Measurements from ENCODE around the gene STS.

Gene STS

DNA sequence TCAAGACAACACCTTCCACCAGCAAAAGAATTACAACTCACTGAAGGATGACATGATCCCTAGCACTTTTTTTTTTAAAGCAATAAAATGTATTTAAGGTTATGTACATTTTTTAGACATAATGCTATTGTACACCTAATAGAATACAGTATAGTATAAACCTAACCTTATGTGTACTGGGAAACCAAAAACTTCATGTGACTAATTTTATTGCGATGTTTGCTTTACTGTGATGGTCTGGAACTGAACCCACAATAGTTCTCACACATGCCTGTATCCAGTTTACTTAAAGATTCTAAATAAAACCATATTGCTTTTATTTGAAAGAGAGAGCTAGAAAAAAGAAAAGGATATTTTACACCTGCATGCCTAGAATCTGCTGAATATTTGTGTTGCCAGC is 4.4 kb upstream of the STS start:
- H4K20me1 ChIP-seq (ENCODE audit: control insufficient read depth, insufficient read depth, low read depth, low read length): no peaks in the 10 kb centered on the region
- no peaks in the 10 kb centered on the region for H3K27me3 ChIP-seq (ENCODE audit: control insufficient read depth, low read length)
- peaks cover 33% of the 10 kb centered on the region for H3K4me1 ChIP-seq (ENCODE audit: control insufficient read depth, low read length)
- no peaks in the 10 kb centered on the region for H3F3A ChIP-seq (ENCODE audit: control insufficient read depth, insufficient read depth)
- no peaks in the 10 kb centered on the region for H3K9me2 ChIP-seq (replicated peaks; ENCODE audit: control insufficient read depth, low read length)
- peaks cover 46% of the 10 kb centered on the region for H3K36me3 ChIP-seq (ENCODE audit: control insufficient read depth, low read length)
- no peak overlapping the region for H3K27ac ChIP-seq (ENCODE audit: low read depth, low read length)
- H3K4me3 ChIP-seq (ENCODE audit: low read length): no peak overlapping the region
- H3K4me2 ChIP-seq (ENCODE audit: low read length): no peak overlapping the region
- TF ChIP-seq, protein P1, sequence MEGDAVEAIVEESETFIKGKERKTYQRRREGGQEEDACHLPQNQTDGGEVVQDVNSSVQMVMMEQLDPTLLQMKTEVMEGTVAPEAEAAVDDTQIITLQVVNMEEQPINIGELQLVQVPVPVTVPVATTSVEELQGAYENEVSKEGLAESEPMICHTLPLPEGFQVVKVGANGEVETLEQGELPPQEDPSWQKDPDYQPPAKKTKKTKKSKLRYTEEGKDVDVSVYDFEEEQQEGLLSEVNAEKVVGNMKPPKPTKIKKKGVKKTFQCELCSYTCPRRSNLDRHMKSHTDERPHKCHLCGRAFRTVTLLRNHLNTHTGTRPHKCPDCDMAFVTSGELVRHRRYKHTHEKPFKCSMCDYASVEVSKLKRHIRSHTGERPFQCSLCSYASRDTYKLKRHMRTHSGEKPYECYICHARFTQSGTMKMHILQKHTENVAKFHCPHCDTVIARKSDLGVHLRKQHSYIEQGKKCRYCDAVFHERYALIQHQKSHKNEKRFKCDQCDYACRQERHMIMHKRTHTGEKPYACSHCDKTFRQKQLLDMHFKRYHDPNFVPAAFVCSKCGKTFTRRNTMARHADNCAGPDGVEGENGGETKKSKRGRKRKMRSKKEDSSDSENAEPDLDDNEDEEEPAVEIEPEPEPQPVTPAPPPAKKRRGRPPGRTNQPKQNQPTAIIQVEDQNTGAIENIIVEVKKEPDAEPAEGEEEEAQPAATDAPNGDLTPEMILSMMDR (IDR thresholded peaks at IDR 0.05; ENCODE audit: low read depth, low read length, poor library complexity, severe bottlenecking): no peak
- no peak for TF ChIP-seq EZH2phosphoT487 (IDR thresholded peaks at IDR 0.05; ENCODE audit: borderline replicate concordance, low read length)
- H3K79me2 ChIP-seq (ENCODE audit: control insufficient read depth, low read length): peaks cover 95% of the 10 kb centered on the region
- no peaks in the 10 kb centered on the region for H3K9me3 ChIP-seq (ENCODE audit: control insufficient read depth, insufficient read depth, low read length)

DNA sequence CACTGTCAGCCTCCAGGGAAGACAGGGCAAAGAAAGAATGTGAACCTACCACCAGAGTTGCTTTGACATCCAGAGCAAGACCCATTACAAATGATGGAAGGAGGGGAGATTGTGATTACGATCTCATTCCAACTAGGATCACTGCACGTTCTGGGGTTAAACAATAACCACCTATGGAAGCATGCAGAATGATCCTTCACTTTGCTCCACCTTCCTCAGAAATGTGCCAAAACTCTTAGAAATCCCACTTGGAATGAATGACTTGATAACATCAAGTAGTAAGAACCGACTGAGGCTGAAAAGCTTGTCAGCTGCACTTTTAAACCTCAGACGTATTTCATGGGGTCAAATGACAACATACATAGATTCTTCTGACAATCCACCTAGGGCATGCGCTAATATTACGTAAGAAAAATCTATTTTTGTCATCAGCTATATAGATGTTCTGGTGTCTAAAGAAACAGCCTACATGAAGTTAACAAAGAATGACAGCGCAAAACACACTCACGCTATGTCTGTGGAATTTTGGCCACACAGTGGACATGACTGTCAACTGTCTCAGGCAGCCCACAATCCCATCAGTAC is 3.5 kb upstream of the STS start:
- H3K9me3 ChIP-seq (ENCODE audit: control insufficient read depth, insufficient read depth, low read length): no peaks in the 10 kb centered on the region
- H3F3A ChIP-seq (ENCODE audit: control insufficient read depth, insufficient read depth): no peaks in the 10 kb centered on the region
- TF ChIP-seq, protein P1 (IDR thresholded peaks at IDR 0.05; ENCODE audit: low read depth, low read length, poor library complexity, severe bottlenecking): no peak
- TF ChIP-seq EZH2phosphoT487 (IDR thresholded peaks at IDR 0.05; ENCODE audit: borderline replicate concordance, low read length): no peak
- no peaks in the 10 kb centered on the region for H3K27me3 ChIP-seq (ENCODE audit: control insufficient read depth, low read length)
- H3K79me2 ChIP-seq (ENCODE audit: control insufficient read depth, low read length): peaks cover 95% of the 10 kb centered on the region
- H3K4me1 ChIP-seq (ENCODE audit: control insufficient read depth, low read length): peaks cover 37% of the 10 kb centered on the region
- no peak overlapping the region for H3K27ac ChIP-seq (ENCODE audit: low read depth, low read length)
- 0 out of 2 replicates have a peak overlapping the region, but pooled peaks have one; percentile 14 for H3K4me2 ChIP-seq (ENCODE audit: low read length)
- no peaks in the 10 kb centered on the region for H3K9me2 ChIP-seq (replicated peaks; ENCODE audit: control insufficient read depth, low read length)
- H3K36me3 ChIP-seq (ENCODE audit: control insufficient read depth, low read length): peaks cover 44% of the 10 kb centered on the region
- H3K4me3 ChIP-seq (ENCODE audit: low read length): no peak overlapping the region
- no peaks in the 10 kb centered on the region for H4K20me1 ChIP-seq (ENCODE audit: control insufficient read depth, insufficient read depth, low read depth, low read length)

DNA sequence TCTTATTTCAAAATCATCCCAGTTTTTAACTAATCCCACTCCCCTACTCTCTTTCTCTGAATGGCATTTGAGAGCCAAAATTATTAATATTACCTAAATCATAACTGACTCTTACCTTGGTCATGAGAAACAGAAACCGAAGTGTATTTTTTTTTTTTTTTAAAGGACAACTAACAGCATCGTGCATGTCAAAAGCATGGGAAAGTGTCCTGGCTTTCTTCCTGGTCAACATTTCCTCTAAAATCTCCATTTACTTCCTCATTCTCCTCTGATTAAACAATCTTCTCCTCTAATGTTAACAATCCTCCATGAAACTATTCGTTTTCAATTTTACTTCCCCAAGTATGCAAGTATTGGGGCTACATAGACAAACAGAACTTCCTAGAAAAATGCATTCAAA is 2.1 kb upstream of the STS start:
- no peaks in the 10 kb centered on the region for H4K20me1 ChIP-seq (ENCODE audit: control insufficient read depth, insufficient read depth, low read depth, low read length)
- peak overlapping the region; percentile 85 for H3K4me2 ChIP-seq (ENCODE audit: low read length)
- peak overlapping the region; percentile 91; the same call in 1 of the 2 replicates for H3K4me3 ChIP-seq (ENCODE audit: low read length)
- H3F3A ChIP-seq (ENCODE audit: control insufficient read depth, insufficient read depth): no peaks in the 10 kb centered on the region
- no peaks in the 10 kb centered on the region for H3K9me2 ChIP-seq (replicated peaks; ENCODE audit: control insufficient read depth, low read length)
- peaks cover 36% of the 10 kb centered on the region for H3K36me3 ChIP-seq (ENCODE audit: control insufficient read depth, low read length)
- H3K27me3 ChIP-seq (ENCODE audit: control insufficient read depth, low read length): no peaks in the 10 kb centered on the region
- no peaks in the 10 kb centered on the region for H3K9me3 ChIP-seq (ENCODE audit: control insufficient read depth, insufficient read depth, low read length)
- no peak overlapping the region for H3K27ac ChIP-seq (ENCODE audit: low read depth, low read length)
- peaks cover 89% of the 10 kb centered on the region for H3K79me2 ChIP-seq (ENCODE audit: control insufficient read depth, low read length)
- H3K4me1 ChIP-seq (ENCODE audit: control insufficient read depth, low read length): peaks cover 44% of the 10 kb centered on the region
- no peak for TF ChIP-seq EZH2phosphoT487 (IDR thresholded peaks at IDR 0.05; ENCODE audit: borderline replicate concordance, low read length)
- TF ChIP-seq, protein P1 (IDR thresholded peaks at IDR 0.05; ENCODE audit: low read depth, low read length, poor library complexity, severe bottlenecking): no peak

Data from DOHH2 (cell line).